ENCODE results near the gene BCO2.
A peak's percentile ranks its signal among the peaks of the same experiment; 100 is the strongest.

Gene BCO2

GRCh38 chr11:112253605-112254242, 78.4 kb downstream of the BCO2 start:
- DNase-seq, result peak; percentile 33

GRCh38 chr11:112255067-112255720, 79.9 kb downstream of the BCO2 start:
- DNase-seq, result peak; percentile 86

GRCh38 chr11:112260490-112260889, 85.2 kb downstream of the BCO2 start, which contains the start of gene PLET1:
PLET1 (minus strand) TSS chr11:112260860; CDS start chr11:112260589, 271 bp downstream.
- DNase-seq, result no peak

GRCh38 chr11:112265659-112266409, 90.5 kb downstream of the BCO2 start:
- DNase-seq, result no peak

GRCh38 chr11:112266410-112266778, 91.1 kb downstream of the BCO2 start:
- DNase-seq, result no peak

GRCh38 chr11:112267188-112267591, 91.9 kb downstream of the BCO2 start:
- no peak for DNase-seq

GRCh38 chr11:112268406-112268805, 93.1 kb downstream of the BCO2 start:
- DNase-seq, result no peak

All from NCI-H69 (cell line).